ENCODE data around the gene CTNNA1. TPM values are rescaled to one million over a fixed set of nuclear protein-coding genes. Genes with fewer than 3 reads are reported as not detected.

Gene CTNNA1
- total and polyA plus RNA-seq, 2 donors (not counting 3 experiments of a cell fraction or from before 2014, with no cell fraction given), result 156 to 394 TPM

- CTCF ChIA-PET, result no interaction called here
- FAIRE-seq, result no peak
- POLR2A ChIA-PET, result no interaction called here
These were observed 182.2 kb downstream of the CTNNA1 start for GRCh38 chr5:138935466-138935865.

More at GRCh38 chr5:138935466-138935865, 182.2 kb downstream of the CTNNA1 start:
- intact Hi-C loops (cut with micrococcal nuclease) (loop anchor here (5.0 to 10.0 kb wide), 3 partner anchors 202 to 327 kb away; no protein-coding TSS in a partner anchor), dilution Hi-C loops (cut with MboI; ENCODE audit: extremely low pct_ligation_motif_present, low sequenced_read_pairs) (no loop called here)
- Histone ChIP-seq H3K36me3 (ENCODE audit: control insufficient read depth in 2 of 2, extremely low read depth in 1 of 2, insufficient read depth in 2 of 2, low read length in 2 of 2) (peaks cover 16 to 45% of the 10 kb centered on the region in 2 experiments), H3K9me1 (replicated peaks; ENCODE audit: control insufficient read depth, extremely low read depth, insufficient read depth, low read length) (no peaks in the 10 kb centered on the region), H3K9me3 (replicated peaks; ENCODE audit: control insufficient read depth, insufficient read depth, low read length) (no peaks in the 10 kb centered on the region), H2AFZ (ENCODE audit: low read depth, low read length) (no peak overlapping the region), H3K27ac (ENCODE audit: insufficient read depth, low read depth, low read length) (no peak overlapping the region), H4K20me1 (replicated peaks; ENCODE audit: control insufficient read depth, extremely low read depth, insufficient read depth, low read length) (no peaks in the 10 kb centered on the region), H3K79me2 (ENCODE audit: control insufficient read depth, insufficient read depth, low read length) (no peaks in the 10 kb centered on the region), H3K4me3 (replicated peaks in 1 of 3; ENCODE audit: insufficient read depth in 1 of 3, low read depth in 1 of 3, low read length in 3 of 3) (no peak overlapping the region), H3K9ac (replicated peaks; ENCODE audit: extremely low read depth, insufficient read depth, low read length) (no peak overlapping the region), H3K4me2 (ENCODE audit: insufficient read depth, low read length) (no peak overlapping the region), H3K4me1 (ENCODE audit: control insufficient read depth, extremely low read depth, insufficient read depth, low read length) (peaks cover 7% of the 10 kb centered on the region), H3K27me3 (ENCODE audit: control insufficient read depth in 2 of 2, insufficient read depth in 2 of 2, low read length in 2 of 2) (no peaks in the 10 kb centered on the region)
- BruUV-seq (replicated peaks), result no TSS peak
- DNase-seq (ENCODE audit: low read depth, low spot score), result no peak
- TF ChIP-seq, protein P1, sequence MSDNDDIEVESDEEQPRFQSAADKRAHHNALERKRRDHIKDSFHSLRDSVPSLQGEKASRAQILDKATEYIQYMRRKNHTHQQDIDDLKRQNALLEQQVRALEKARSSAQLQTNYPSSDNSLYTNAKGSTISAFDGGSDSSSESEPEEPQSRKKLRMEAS (IDR thresholded peaks at IDR 0.05; ENCODE audit: insufficient read depth, insufficient read length), result no peak
- no peak for TF ChIP-seq MYC (IDR thresholded peaks at IDR 0.05; ENCODE audit: low read depth, low read length)
- TF ChIP-seq CTCF (IDR thresholded peaks at IDR 0.05; ENCODE audit: extremely low read depth in 1 of 2, insufficient read depth in 1 of 2, low read depth in 1 of 2, low read length in 2 of 2), result no peak
- no peak for TF ChIP-seq GATA2 (IDR thresholded peaks at IDR 0.05; ENCODE audit: insufficient read depth, insufficient read length, low read depth, low read length)
- no peak for TF ChIP-seq EZH2 (IDR thresholded peaks at IDR 0.05; ENCODE audit: borderline replicate concordance, low read depth, low read length, severe bottlenecking)
- no peak for TF ChIP-seq POLR2AphosphoS5 (IDR thresholded peaks at IDR 0.05; ENCODE audit: insufficient read depth, low read depth, low read length)
- no peak for TF ChIP-seq POLR2A (IDR thresholded peaks at IDR 0.05; ENCODE audit: low read depth, low read length)
- TF ChIP-seq FOS (IDR thresholded peaks at IDR 0.05; ENCODE audit: borderline replicate concordance, insufficient read depth, low read length), result no peak
- TF ChIP-seq JUN (IDR thresholded peaks at IDR 0.05; ENCODE audit: borderline replicate concordance, insufficient read depth, insufficient read length, low read depth), result no peak

All from endothelial cell of umbilical vein (primary cell).